Forelimb muscle (tissue), 1 donor: ENCODE measurements around the gene TTC13. TPM values are rescaled to one million over a fixed set of nuclear protein-coding genes. Genes with fewer than 3 reads are reported as not detected.
"Not testable (repeated sequence)": the region's sequence is repeated elsewhere in the genome, so short reads cannot be mapped to it uniquely, and the experiment has no call there.

Source experiments
- DNase-seq: peaks from one replicate; pipeline ENCODE4 v3.0.0-alpha.2; 2013; ENCODE audit warnings: low read depth
- polyA plus RNA-seq: library from polyadenylated mRNA; unstranded; fragments of 120-200 nt; gene quantifications from one replicate; pipeline ENCODE4 v1.2.1, GENCODE V29; 2013; ENCODE audit not compliant: insufficient read length

TTC13 gene
- polyA plus RNA-seq, 1 donor = 20.1 TPM

DNA sequence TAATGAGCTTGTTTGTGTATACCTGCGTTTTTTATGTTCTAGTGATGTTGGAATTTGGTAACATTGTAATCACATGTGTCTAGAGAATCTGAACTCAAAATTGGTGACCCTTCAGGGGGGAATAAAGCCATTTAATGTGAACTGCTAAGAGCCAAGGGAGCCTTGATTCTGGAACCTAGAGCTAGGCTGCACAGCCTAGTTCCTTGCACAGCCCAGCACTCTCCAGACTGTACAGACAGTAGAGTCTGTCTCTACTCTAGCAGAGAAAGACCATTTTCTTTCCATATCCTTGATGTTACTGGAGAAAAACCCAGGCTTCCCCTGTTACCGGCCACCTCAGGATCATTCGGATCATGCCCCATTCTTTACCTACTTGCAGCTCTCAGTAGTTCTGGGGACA lies 8.8 kb upstream of the TTC13 start:
- no peak for DNase-seq

DNA sequence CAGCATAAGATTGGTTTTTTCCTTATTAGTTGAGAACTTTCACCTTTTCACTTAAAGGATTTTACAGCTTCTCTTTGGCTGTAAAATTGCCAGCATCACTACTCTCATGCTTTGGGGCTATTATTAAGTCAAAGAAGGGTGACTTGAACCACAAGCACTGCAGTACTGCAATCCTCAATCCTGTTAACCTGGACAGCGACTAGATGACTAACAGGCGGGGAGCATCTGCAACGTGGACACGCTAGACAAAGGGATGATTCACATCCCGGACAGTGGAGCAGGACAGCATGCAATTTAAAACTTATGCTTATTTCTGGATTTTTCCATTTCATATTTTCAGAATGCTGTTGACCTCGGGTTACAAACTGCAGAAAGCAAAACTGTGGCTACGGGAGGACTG lies 8.3 kb upstream of the TTC13 start:
- no peak for DNase-seq

DNA sequence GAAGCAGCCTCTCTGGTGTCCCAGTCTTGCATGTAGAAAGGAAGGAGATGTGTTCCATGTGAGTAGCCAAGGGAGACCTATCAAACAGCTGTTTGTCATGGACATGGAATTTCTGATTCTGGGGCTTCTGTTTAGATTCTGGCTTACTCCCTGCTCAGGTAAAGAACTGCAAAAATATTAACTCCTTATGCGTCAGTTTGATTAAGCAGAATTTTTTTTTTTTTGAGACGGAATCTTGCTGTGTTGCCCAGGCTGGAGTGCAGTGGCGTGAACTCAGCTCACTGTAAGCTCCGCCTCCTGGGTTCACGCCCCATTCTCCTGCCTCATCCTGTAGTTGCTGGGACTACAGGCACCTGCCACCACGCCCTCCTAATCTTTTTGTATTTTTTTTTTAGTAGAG lies 7.0 kb upstream of the TTC13 start:
- no peak for DNase-seq

DNA sequence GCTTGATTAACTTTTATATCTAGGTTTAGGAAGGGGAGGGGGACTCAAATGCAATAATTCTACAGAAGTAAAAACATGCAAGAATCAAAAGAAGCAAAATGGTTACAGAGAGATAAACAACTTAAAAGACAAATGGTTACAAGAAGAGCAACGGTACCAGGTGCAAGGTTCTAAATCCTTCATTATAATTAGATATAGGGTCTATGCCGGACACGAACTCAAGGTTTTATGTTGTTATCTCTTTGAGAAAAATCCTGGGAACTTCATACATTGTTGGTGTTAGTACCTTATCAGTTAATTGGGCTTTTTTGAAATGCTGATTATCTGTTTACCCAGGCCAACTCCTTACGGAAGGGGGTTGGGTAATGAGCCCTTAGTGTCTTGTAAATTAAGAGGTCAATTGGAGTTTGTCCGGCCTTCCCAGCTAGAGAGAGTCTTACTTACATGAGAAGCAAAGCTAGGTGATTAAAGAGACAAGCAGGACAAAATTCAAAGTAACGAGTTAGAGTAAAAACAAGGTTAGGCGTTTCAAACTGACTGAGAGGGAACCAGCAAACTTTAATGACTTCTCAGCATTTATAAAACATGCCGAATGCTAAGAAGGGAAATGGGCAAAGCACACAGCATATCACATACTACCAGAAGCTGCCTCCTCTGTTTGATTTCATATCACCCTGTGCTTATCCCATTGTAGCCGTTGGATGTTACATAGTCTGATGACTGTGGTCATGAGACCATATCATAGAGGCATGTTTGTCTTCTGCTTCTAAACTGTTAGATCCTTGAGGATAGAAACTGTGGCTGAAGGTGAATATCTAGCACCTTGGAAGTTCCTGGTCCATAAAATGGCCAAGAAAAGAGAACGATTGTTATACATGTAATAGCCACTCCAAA lies 6.2 kb upstream of the TTC13 start:
- not testable (repeated sequence) for DNase-seq

DNA sequence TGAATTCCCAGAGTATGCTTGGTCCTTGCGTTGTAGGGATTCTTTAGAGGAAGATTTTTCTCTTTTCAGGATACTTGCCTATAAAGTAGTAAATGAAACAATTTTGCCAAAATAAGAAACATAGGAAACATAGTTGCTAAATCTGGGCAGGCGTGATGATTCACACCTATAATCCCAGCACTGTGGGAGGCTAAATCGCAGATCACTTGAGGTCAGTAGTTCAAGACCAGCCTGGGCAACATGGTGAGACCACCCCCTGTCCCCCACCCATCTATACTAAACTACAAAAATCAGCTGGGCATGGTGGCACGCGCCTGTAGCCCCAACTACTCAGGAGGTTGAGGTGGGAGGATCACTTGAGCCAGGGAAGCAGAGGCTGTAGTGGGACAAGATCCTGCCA lies 5.2 kb upstream of the TTC13 start:
- DNase-seq = no peak

DNA sequence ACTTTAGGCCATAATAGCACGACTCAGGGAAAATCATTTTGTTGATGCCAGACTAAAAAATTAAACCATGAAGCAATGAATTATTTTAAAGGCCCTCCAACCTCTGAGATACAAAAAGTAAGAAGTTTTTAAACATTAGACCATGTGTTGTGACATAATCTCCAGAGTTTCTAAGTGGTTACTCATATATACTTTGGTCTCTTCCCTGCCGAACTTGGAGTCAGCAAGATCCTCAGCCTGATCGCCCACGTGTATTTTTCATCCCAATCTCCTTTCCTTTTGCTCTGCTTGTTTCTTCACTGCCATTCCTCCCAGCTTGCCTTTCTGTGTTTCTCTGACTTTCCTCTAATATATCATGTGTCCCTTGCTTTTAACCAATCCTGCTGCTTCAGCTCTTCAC lies 4.0 kb upstream of the TTC13 start:
- no peak for DNase-seq

DNA sequence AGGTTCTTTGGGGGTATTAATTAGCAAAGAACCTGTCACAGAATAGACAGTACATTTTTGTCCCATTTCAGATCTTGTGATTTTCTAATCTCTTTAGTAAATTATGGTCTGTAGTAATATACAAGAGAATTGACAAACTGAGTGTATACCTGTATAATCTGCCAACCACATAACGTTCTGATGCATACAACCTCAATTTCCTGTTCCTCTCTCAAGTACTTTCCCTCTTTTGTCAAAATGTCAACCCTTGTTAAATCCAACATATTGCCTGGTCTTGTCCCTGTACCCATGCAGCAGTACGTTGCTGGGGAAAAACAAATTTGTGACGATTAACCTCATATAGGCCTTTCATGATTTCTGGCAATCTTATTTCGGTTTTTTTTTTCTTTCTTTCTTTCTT lies 1.3 kb upstream of the TTC13 start:
- no peak for DNase-seq

DNA sequence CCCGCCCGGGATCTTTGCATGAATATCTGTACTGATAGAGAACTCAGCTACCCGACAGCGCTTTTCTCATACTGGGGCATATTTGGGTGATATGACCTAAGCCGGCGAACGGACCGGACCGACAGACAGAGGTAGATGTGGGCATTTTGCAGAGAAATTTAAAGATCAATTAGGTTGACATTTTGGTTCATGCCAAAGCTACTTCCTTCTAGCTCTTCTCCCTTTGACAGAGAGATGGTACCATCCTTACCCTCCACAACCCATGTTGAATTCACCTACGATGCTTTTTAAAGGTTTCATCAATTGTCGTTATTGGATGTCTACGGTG lies 692 bp upstream of the TTC13 start:
- DNase-seq = no peak

DNA sequence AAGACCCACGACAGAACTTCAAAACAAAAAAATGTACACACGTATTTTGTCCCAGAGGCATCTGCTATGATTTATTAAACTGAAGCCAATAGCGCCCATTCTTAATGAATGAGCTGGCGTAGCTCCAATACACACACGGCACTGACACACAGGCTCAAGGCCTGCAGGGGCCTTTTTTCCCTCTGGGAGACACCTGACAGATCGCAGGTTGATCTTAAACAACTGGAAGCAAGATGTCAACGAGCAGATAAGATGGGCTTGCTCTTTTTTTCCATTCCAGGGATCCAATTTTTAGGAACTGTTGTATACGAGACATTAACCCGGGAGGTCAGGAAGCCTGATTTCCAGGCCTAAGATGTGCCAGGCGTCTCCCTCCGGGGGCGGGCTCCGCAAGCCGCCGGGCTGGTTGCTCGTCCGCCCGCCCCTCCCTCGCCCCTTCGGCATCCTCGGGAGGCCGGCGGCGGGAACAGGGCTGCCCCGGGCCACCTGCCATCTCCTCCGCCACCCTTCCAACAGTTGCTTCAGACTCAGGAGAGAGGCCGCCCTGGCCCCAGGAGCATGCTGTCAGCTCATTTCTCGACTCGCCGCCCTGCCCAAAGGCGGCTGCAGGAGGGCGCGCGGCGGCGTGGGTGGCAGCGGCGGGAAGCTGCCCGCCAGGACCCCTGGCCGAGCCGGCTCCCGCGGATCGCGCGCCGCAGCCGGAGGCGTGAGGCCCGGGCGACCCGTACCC lies 735 bp downstream of the TTC13 start:
- DNase-seq = no peak

DNA sequence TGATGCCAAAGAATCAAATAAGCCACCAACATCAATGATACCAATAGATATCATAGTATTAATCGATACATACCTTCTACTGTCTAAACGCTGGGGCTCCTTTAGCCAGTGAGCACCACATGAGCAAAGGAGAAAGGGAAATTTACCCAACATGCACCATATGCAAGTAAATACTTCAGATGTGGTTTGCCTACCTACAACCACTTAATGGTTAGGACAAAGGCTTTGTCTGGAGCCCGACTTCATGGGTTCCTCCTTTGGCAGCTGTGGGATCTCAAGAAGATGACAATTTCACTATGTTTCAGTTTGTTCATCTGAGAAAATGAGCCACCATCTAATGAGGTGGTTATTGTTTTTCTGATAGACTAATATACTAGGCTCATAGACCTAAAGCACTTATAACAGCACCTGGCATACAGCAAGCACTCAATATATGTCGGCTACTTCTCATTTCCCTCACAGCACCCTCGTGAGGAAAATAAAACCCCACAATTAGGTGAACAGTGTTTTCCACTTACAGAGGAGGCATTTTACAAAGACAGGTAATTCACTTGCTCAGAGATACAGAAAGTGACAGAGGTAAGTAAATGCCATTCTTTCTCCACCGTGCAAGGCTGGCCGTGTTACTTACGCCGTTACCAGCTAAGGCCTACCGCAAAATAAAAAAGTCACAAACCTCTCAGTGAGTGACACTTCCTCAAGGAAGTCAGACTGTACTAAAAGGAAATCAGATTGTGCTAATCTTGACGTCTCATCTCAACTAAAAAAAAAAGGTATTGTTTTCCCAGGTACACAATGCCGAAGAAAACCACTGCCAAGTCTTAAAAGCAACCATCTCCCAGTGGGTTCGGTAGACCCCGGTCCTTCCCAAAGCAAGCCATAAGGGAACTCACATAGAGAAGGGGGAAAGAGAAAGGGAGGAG lies 1.6 kb downstream of the TTC13 start:
- DNase-seq = no peak

DNA sequence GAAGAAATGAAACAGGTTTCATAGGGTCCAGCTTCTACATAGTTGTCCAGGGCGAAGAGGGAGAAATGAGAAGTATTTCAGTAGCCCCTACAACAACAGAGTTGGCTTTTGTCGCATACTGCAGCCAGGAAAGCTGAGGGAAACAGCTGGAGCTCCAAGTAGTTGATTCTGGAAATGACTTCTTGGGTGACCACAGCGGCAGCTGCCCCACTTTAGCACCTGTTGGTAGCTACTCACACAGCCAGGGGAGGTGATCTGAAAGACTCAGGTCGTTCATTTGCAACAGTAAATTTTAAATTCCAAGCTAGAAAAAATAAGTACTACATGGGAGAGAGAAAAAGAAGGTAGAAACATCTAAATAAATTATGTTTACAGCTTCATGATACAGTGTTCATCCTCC lies 2.3 kb downstream of the TTC13 start:
- DNase-seq = no peak

DNA sequence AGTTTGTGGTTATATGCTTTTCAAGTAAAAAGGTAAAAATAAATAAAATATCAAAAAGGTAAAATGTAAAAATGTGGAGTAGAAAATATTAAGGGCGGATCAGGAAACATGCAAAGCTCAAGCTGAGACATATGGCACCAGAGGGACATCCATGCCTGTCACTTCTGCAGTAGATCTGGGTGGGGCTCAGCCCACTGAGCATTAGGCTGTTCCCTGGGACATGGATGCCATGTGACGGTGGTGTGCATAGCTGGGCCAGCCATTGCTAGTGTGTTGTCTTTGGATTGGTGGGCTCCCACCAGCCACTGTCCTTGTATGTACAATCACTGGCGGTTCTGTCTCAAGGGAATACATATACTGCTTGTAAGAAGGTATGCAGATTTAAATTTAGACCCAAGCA lies 3.0 kb downstream of the TTC13 start:
- no peak for DNase-seq

DNA sequence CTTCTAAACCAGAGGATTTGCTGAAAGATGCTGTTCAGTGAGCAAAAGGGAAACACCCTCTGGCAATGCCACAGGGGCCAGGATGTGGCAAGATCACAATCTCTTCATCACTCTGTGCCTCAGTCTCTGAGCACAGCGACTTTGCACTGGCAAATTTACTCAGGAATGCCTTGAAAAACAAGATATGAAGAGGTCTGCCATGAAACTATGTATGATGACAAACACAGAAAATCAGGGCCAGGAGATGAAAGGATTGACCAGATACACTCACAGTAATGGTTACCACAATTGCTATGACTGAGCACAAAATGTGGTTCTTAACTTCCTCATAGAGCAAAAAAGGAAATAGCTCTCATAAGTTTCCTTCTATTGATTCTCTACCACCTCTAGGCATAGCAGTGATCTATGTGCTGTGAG lies 5.8 kb downstream of the TTC13 start:
- DNase-seq = no peak

DNA sequence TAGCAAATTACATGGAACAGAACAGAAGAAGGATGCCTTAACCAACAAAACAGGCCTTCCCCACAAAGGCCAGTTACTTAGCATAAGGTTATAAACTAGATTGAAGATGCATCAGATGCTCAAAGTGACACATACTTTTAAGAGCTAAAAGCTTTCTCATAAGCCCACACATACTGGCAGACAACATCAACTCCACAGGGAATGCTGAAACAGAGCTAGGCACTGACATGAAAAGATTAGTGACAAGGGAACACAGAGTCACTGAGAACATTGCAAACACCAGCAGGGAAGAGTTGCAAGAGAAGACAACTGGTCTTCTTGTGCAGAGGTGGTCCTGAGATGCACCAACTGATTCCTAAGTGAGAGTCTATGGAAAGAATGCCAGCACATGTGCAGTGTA lies 6.9 kb downstream of the TTC13 start:
- DNase-seq = no peak

DNA sequence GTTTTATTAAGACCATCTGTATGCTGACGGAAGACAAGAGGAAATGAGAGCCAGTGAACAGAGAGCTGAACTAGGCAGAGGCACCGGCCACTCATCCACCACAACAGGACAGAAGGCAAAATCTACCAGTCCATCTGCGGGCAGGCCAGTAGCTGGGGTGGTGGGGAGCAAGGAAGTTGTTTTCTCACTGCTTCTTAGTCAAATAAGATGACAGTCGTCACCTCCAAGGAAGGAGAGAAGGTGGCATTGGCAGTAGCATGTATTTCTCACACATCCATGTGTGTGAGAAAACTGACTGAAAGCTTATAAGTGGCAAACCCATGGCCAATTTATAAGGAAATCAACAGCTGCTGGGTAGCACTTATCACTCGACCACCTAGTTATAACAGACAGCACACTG lies 8.2 kb downstream of the TTC13 start:
- DNase-seq = no peak

DNA sequence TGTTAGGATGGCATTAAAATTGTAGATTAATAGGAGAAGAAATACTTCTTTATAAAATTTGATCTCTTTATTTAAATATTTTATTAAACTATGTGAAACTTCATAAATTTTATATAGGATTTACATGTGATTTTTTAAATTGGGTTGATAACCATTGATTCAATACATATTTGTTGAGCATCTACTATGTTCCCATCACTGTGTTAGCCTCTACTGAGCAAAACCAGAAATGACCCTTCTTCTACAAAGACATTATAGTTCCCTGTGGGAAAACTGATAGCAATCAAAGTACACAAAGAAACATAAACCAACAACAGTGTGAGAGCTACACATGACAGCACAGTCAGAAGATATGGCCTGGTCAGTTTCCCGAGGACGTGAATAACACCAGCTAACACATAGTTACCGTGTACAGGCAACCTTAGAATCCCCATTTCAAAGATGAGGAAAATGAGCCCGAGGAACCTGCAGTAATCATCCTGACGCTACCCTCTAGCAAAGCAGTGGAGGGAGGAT lies 12.2 kb downstream of the TTC13 start:
- DNase-seq = no peak

DNA sequence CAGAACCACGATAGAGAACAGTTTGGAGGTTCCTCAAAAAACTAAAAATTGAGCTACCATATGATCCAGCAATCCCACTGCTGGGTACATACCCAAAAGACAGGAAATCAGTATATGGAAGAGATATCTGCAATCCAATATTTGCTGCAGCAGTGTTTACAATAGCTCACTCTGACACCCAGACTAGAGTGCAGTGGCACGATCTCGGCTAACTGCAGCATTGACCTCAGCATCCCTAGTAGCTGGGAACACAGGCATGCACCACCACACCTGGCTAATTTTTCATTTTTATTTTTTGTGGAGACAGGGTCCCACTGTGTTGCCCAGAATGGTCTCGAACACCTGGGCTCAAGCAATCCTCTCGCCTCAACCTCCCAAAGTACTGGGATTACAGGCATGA lies 13.1 kb downstream of the TTC13 start:
- no peak for DNase-seq

DNA sequence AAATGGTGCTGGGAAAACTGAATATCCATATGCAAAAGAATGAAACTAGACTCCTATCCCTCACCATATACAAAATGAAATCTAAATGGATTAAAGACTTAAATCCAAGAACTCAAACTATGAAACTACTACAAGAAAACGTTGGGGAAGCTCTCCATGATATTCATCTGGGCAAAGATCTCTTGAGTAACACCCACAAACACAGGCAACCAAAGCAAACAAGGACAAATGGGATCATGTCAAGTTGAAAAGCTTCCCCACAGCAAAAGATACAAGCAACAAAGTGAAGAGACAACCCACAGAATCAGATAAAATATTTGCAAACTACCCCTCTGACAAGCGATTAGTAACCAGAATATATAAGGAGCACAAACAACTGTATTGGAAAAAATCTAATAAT lies 13.8 kb downstream of the TTC13 start:
- DNase-seq = no peak

DNA sequence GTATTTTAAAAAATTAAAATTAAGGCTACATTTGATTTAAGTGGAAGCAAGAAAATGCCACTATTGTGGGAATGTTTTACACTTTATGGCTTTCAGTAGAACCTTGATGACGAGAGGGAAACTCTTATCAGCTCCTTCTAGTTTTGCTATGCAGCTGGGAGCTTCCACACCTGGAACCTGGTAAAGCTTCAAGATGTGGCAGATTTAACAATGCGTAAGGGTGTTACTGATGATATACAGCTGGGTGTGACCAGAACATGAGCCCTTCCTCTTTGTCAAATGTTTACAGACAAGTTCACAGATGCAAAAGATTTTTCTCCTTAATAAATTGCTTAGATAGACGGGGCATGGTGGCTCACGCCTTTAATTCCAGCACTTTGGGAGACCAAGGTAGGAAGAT lies 20.3 kb downstream of the TTC13 start:
- DNase-seq = no peak

DNA sequence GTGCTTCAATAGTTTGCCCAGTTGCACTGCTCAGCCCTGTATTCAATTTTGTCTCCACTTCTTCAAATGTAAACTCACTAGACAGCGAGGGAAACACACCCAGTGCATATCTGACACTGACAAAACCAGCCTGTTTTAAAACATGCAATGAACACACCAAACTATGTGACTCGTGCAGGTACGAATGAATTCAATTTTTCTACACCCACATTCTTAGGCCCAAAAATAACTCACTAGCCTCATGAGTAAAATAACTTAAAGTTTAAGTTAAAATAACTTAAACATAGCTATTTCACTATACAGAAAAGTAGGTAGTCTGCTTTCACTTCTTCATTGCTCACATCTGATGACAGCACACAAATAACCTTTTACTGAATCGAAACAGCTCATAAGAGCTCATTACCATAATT lies 21.1 kb downstream of the TTC13 start:
- DNase-seq = no peak

DNA sequence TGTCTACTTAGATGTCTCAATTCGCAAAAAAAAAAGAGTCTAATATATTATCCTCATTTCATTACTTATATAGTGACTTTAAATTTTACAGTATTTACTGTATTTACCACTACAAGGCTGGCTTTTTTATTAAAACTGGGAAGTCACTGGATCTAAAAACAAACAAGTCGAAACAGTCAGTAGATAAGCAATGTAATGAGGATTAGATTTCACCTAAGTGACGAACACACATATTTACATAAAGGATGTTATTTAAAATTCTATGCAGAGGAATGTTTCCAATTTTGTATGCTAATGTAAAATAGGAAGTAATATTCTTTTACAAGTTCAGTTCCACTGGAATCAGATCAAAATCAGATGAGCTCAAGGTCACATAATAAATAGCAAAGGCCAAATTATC lies 28.3 kb downstream of the TTC13 start:
- no peak for DNase-seq

DNA sequence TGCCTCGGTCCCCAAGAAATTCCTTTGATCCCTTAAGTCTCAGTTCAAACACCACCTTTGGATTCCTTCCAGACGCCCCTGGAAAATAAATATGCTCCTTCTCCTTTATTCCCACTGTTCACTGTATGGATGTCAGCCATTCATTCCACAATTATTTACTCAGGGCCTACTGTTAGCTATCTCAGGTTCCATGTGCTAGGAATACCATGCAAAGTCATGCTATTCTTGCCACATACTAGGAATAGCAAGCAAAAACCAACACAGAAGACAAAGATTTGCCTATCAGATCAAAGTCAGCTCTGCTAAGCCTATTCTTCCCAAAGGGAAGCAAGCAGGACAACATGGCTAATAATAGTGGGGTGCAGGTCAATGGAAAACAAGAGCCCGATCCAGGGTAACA lies 29.8 kb downstream of the TTC13 start:
- no peak for DNase-seq
